DND-41 (cell line): Measurements from ENCODE around the gene CPT1C.

Experiments
- EZH2 ChIP-seq: IDR thresholded peaks from 3 replicates; pipeline ENCODE4 v1.6.1; 2012; ENCODE audit warnings: borderline replicate concordance, low read depth, mild to moderate bottlenecking, moderate library complexity, low read length, inconsistent platforms; ENCODE audit not compliant: severe bottlenecking
- TF ChIP-seq, protein P1 (sequence below): IDR thresholded peaks from 2 replicates; pipeline ENCODE4 v1.5.1; 2012; ENCODE audit warnings: borderline replicate concordance, low read length, moderate library complexity, mild to moderate bottlenecking; ENCODE audit not compliant: poor library complexity, severe bottlenecking; ENCODE audit errors: extremely low read depth

DNA sequence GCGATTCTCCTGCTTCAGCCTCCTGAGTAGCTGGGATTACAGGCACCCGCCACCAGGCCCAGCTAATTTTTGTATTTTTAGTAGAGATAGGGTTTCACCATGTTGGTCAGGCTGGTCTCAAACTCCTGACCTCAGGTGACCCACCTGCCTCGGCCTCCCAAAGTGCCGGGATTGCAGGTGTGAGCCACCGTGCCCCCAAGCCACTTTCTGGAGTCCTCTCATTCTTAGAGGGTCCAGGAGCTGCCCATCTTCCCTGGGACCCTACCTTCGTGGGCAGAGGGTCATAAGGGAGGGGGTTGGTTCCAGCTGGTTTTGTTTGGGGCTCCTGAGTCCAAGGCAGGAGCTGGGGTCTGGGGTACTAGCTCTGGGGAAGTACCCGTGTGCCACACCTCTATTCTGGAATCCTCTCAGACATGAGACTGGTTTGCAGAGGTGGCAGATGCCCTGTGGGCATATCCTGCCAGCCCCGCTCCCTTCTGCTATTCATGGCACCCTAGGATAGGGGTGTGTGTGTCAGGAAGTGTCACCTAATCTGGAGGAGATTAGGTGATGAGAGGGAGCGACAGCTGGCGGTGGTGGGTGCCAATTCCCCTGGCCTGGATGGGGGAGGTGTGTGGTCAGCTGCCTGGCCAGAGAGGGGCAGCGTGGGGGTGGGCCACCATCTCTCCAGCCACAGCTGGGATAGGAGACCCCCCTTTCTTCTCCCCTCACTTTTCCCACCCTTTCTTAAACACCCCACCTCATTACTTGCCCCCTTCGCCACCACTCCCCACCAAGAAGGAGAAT is 11.7 kb upstream of the CPT1C start:
- TF ChIP-seq, protein P1, sequence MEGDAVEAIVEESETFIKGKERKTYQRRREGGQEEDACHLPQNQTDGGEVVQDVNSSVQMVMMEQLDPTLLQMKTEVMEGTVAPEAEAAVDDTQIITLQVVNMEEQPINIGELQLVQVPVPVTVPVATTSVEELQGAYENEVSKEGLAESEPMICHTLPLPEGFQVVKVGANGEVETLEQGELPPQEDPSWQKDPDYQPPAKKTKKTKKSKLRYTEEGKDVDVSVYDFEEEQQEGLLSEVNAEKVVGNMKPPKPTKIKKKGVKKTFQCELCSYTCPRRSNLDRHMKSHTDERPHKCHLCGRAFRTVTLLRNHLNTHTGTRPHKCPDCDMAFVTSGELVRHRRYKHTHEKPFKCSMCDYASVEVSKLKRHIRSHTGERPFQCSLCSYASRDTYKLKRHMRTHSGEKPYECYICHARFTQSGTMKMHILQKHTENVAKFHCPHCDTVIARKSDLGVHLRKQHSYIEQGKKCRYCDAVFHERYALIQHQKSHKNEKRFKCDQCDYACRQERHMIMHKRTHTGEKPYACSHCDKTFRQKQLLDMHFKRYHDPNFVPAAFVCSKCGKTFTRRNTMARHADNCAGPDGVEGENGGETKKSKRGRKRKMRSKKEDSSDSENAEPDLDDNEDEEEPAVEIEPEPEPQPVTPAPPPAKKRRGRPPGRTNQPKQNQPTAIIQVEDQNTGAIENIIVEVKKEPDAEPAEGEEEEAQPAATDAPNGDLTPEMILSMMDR = no peak
- no peak for TF ChIP-seq EZH2
